C1 segment of cervical spinal cord (tissue), 14 donors: ENCODE data around the gene SSH3.

Experiments
- DNase-seq, 14 donors: peaks; one replicate each; lab custom pipeline; 2025; lab: John Stamatoyannopoulos, UW

SSH3 gene

GRCh38 chr11:67268081-67268961 lies 35.0 kb upstream of the SSH3 start:
- DNase-seq, result peak in 1 of 14 donors; percentile 20

DNA sequence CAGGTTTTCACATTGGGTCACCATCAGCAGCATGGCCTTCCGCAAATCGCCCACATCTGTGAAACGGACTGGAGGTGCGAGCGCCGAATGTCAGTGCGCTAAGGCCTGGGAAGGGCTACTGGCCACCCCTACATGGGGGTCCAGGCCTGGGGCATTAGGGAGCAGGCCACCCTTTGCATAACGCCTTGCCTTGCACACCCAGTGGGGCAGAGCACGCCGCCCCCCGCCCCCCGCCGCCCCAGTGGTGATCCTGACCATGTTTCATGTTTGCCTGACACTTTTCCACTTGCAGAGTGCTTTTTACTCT lies 34.4 kb upstream of the SSH3 start:
- DNase-seq, result no peak

DNA sequence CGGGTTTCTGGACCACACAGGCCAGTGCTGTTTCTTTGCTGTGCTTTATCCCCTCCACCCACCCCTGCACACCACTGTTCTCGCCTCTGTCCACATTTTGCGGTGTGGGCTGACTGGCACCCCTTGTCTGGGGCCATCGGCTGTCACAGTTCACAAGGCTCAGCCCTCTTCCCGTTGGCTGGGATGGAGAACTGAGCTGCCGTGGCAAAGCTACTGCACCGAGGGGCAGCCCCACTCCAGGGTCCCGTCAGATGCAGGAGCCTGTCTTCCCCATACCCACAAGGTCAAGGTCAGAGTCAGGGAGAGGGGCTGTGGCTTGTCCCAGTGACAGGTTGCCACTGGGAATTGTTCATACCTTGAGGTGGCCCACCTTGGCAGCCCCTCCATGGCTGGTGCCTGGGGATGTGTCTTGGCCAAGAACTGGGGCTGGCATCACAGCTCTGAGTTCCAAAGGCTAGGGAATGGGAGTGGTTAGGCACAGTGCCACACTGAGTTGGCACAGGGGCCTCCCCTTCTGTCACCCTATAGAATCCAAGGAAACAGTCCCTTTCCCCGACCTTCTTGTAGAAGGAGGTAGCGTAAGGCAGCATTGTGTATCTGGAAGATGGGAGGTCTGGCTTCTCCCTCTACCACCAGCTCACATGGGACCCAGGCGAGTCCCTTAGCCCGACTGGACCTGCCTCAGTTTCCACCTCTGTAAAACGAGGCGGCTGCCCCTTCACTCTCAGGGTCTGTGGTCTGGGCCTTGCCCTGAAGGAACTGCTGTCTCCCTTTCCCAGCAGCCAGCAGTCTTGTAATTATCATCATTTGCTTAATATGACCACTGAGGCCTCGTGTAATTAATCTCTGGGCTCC lies 33.7 kb upstream of the SSH3 start:
- peak in 1 of 14 donors; percentile 83 for DNase-seq

- peak in 7 of 14 donors; percentile 27 to 48 (median 33) for DNase-seq
Observed at GRCh38 chr11:67270256-67271204, 32.8 kb upstream of the SSH3 start.

DNA sequence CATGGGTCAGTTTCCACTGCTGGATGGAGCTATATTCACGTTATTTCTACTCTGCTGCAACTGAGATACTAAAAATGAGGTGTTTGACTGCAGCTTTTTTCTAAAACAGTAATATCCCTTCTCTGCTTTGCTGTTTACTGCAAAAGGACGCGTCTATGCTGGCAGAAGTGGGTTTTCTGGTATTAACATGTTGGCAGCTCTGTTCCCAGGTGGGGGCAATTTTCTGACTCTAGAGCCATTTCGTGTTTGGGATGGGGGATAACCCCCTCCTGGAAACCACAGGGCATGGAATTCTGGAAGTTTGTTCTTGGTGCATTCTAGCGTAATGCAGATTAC lies 32.2 kb upstream of the SSH3 start:
- peak in 1 of 14 donors; percentile 53 for DNase-seq

DNA sequence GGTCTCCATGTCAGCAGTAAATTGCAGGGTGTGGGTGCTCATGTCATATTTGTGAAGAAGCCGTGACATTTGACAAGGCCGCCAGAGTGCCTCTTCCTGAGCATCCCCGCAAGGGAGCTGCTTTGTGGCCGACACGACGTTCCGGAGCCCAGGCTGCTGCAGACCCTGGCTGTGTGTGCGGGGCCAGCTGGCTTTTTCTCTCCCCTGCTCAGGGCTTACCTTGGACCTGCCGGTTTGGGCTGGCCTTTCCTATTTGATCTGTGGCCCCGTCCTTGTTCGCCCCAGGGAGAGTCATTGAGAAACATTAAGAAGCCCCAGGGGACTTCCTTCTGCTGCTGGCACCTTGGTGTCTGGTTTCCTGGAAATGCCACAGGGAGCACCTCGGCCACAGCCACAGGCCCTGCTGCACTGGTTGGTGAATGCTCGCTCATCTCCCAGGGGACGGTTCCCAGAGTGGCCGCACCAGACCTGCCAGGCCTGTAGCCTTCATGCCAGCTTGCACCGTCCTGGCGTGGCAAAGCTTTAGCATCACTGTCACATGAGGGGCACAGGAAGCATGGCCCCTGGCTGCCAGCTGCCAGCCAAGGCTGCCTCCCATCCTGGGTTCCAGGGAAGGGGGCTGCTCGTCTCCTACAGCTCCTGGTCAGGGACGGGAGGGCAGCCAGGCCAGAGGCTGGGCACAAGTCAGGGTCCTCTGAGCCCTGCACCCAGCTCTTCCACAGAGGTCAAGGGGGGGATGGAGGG lies 31.6 kb upstream of the SSH3 start:
- peak in 5 of 14 donors; percentile 32 to 60 (median 48) for DNase-seq

DNA sequence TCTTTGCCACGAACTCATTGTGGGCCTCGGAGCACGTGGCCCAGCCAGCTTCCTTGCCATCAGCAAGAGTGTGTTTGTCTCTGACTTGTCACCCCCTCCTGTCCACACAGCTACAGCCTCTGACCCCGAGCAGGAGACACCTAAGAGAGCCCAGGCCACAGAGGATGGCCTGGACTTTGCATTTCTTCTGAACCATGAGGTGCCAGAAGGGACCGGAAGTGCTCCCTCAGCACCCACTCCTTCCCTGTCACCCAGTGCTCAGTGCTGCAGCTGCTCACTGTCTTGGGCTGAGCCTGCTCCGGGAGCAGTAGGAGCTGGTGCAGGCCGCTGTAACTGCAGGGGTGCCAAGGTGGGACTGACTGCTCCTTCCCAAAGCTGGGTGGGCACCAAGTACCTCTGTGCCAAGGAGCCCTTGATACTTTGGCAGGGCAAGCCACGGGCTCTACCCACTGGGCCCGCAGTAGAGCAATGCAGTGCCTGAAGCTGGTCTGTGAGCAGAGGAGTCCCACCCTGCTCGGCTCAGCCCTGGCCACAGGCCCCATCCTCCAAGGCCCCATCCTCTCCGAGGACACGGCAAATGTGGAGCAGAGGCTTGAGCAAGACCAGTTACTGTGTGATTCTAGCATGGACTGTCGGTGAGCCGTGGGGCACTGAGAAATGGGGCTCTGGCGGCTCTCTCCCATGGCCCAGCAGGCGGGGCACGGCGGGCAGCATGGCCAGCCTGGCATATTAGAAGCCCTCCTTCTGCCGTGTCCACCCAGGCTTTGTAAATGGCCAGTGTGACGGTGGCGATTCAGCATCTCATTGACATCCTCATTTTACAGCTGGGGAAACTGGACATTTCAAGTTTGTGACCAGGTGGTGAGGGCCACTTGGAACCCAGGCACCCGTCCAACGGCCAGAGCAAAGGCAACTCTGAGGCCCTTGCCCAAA lies 30.7 kb upstream of the SSH3 start:
- peak in 1 of 14 donors; percentile 63 for DNase-seq

- no peak for DNase-seq
Observed at GRCh38 chr11:67273260-67273990, 29.9 kb upstream of the SSH3 start.

DNA sequence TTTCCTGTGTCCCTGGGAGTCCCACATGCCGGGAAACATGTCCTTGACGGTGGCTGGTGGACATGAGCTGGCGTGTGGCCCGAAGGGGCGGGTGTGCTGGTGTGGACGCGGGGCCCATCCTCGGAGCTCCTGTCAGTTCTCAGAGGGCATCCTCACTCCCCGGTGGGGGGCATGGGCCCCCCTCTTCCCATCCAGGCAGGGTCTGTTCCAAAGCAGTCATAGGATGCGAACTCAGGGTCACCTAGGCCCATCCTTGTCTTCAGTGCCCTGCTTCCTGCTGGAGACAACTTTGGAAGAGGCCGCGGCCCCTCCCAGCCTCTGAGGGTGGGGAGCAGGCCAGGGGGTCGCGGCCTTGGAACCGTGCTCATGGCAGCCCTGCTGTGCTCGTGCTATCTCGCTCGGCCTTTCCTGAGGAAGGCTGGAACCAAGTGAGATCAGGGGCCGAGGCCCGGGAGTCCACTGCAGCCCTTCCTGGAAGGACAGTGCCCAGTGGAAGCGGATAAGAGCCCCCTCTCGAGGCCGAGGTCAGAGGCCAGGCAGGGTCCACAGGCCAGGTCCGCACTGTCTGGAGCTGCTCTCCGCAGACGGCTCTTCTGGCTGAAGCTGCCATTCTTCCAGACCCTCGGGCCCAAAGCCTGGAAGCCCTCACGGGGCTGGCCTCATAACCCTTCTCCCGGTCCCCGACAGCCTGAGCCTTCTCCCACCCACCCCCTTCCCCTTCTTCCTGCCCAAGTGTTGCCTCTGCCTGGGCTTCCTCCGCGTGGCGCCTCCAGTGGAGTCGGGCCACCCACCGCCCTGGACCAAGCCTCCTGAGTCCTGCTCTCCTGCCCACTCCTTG lies 28.3 kb upstream of the SSH3 start:
- DNase-seq, result peak in 1 of 14 donors; percentile 24

GRCh38 chr11:67275606-67276409 lies 27.5 kb upstream of the SSH3 start:
- DNase-seq, result no peak

- peak in 3 of 14 donors; percentile 22 to 55 (median 40) for DNase-seq
Observed at GRCh38 chr11:67276781-67277230, 26.5 kb upstream of the SSH3 start.

DNA sequence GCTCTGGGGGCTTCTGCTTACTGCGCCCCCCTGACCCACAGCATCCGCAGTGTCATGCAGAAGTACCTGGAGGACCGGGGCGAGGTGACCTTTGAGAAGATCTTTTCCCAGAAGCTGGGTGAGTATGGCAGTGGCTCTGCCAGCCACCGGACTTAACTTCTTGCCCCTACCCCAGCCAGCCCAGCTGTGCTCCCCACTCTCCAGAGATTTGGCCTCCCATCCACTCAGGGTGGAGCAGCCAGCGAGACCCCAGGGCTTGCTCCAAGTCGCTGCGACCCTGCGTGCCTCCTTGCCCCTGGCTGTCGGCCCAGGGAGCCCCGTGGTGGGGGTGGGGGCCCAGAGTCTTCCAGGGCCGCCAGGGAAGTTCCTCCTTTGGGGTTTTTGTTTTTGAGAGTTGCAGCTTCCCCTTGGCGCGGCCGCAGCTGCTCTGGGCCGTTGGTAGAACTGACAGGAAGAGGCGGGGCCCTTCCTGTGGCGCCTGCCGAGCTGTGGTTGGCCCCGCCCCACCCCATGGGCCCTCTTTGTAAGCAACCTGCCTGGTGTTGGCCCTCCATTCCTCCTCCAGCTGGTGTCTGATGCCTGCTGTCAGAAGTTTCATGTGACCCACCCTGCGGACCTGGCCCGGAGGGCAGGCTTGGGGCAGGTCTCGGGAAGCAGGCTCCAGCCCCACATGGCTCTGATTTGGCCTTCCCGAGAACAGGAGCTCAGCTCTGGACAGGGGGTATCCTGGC lies 25.9 kb upstream of the SSH3 start:
- peak in 8 of 14 donors; percentile 41 to 76 (median 60) for DNase-seq

- DNase-seq, result no peak
Observed at GRCh38 chr11:67278135-67278938, 25.0 kb upstream of the SSH3 start.

DNA sequence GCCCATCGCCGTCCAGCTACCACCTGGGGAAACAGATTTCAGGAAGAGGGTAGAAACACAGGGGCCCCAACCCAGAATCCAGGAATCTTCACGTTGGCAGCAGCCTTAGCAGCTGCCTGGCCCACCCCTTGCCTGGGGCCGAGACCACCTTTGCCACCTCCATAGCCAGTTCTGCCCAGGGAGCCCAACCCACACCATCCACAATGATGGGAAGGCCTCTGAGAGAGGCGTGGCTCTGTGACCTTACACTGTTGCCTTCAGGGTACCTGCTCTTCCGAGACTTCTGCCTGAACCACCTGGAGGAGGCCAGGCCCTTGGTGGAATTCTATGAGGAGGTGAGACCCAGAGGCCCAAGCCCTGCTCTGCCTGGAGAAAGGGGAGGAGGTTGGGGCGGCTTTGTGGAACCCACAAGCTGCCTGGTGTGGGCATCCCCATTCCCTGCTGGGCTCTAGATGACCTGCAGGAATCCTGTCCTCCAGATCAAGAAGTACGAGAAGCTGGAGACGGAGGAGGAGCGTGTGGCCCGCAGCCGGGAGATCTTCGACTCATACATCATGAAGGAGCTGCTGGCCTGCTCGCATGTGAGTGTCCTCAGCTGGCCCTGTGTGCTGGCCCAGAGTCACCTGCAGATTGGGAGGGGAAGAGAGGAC lies 24.3 kb upstream of the SSH3 start:
- no peak for DNase-seq
